ENCODE data around the gene YIF1B.

YIF1B gene

GRCh38 chr19:38331728-38332127 is 16.0 kb upstream of the YIF1B start:
- no peak for DNase-seq

GRCh38 chr19:38329651-38330050 is 13.9 kb upstream of the YIF1B start:
- no peak for DNase-seq

- DNase-seq = no peak
Measured at GRCh38 chr19:38326591-38326990, 10.8 kb upstream of the YIF1B start.

- DNase-seq = no peak
Measured at GRCh38 chr19:38324431-38324830, 8.7 kb upstream of the YIF1B start.

- DNase-seq = no peak
Measured at GRCh38 chr19:38323291-38323690, 7.5 kb upstream of the YIF1B start.

GRCh38 chr19:38321646-38322196 is 6.0 kb upstream of the YIF1B start:
- no peak for DNase-seq

GRCh38 chr19:38320969-38321339 is 5.2 kb upstream of the YIF1B start:
- DNase-seq = no peak

GRCh38 chr19:38319421-38320258 is 3.9 kb upstream of the YIF1B start, which contains the start of gene KCNK6:
Gene KCNK6 (plus strand): TSS chr19:38319845. CDS start chr19:38319951, 106 bp downstream.
- no peak for DNase-seq

- no peak for DNase-seq
Measured at GRCh38 chr19:38318660-38319059, 2.9 kb upstream of the YIF1B start.

- DNase-seq = no peak
Measured at GRCh38 chr19:38317104-38317612, 1.4 kb upstream of the YIF1B start.

GRCh38 chr19:38316477-38317067 is 825 bp upstream of the YIF1B start:
- no peak for DNase-seq

GRCh38 chr19:38310986-38311385 is 4.8 kb downstream of the YIF1B start:
- no peak for DNase-seq

GRCh38 chr19:38310279-38310670 is 5.5 kb downstream of the YIF1B start:
- no peak for DNase-seq

GRCh38 chr19:38309615-38310278 is 6.0 kb downstream of the YIF1B start:
- no peak for DNase-seq

- no peak for DNase-seq
Measured at GRCh38 chr19:38308926-38309614, 6.7 kb downstream of the YIF1B start.

- DNase-seq = no peak
Measured at GRCh38 chr19:38308006-38308766, 7.6 kb downstream of the YIF1B start.

- no peak for DNase-seq
Measured at GRCh38 chr19:38307597-38307996, 8.2 kb downstream of the YIF1B start.

- no peak for DNase-seq
Measured at GRCh38 chr19:38307076-38307475, 8.7 kb downstream of the YIF1B start.

GRCh38 chr19:38306236-38306635 is 9.5 kb downstream of the YIF1B start:
- DNase-seq = no peak

- peak; percentile 88 for DNase-seq
Measured at GRCh38 chr19:38304866-38305429, 10.8 kb downstream of the YIF1B start.

- no peak for DNase-seq
Measured at GRCh38 chr19:38304352-38304865, 11.3 kb downstream of the YIF1B start.
